GM12875 (cell line): Measurements from ENCODE around the gene FBLN2.

Experiments used
- H3K4me3 ChIP-seq: one replicate; pipeline ENCODE4 v1.5.1; 2011; ENCODE audit warnings: low read depth, low read length, control low read depth
- TF ChIP-seq, protein P1 (sequence below): IDR thresholded peaks from 2 replicates; pipeline ENCODE4 v1.5.1; 2011; ENCODE audit warnings: low read depth, mild to moderate bottlenecking, control low read depth, inconsistent platforms, low read length, moderate library complexity, borderline replicate concordance; ENCODE audit not compliant: insufficient read depth

FBLN2 gene

DNA sequence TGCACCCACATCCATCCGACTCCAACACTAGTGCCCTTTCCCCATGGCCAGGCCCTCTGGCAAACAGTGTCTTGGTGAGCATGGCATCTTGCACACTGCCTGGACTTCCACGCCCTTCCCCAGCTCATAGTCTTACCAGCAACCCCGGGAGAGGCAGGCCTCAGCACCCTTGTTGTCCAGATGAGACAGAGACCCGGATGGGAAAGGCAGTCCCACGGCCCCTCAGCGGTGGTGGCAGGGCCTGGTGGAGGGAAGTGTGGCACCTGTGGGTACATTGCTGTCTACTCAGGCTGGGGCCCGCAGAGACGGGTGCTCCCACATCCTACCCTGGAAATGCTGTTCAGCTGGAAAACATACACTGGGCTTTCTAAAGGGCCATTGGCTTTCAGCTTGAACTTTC is 40.4 kb upstream of the FBLN2 start:
- TF ChIP-seq, protein P1, sequence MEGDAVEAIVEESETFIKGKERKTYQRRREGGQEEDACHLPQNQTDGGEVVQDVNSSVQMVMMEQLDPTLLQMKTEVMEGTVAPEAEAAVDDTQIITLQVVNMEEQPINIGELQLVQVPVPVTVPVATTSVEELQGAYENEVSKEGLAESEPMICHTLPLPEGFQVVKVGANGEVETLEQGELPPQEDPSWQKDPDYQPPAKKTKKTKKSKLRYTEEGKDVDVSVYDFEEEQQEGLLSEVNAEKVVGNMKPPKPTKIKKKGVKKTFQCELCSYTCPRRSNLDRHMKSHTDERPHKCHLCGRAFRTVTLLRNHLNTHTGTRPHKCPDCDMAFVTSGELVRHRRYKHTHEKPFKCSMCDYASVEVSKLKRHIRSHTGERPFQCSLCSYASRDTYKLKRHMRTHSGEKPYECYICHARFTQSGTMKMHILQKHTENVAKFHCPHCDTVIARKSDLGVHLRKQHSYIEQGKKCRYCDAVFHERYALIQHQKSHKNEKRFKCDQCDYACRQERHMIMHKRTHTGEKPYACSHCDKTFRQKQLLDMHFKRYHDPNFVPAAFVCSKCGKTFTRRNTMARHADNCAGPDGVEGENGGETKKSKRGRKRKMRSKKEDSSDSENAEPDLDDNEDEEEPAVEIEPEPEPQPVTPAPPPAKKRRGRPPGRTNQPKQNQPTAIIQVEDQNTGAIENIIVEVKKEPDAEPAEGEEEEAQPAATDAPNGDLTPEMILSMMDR: no peak
- H3K4me3 ChIP-seq: no peak overlapping the region

DNA sequence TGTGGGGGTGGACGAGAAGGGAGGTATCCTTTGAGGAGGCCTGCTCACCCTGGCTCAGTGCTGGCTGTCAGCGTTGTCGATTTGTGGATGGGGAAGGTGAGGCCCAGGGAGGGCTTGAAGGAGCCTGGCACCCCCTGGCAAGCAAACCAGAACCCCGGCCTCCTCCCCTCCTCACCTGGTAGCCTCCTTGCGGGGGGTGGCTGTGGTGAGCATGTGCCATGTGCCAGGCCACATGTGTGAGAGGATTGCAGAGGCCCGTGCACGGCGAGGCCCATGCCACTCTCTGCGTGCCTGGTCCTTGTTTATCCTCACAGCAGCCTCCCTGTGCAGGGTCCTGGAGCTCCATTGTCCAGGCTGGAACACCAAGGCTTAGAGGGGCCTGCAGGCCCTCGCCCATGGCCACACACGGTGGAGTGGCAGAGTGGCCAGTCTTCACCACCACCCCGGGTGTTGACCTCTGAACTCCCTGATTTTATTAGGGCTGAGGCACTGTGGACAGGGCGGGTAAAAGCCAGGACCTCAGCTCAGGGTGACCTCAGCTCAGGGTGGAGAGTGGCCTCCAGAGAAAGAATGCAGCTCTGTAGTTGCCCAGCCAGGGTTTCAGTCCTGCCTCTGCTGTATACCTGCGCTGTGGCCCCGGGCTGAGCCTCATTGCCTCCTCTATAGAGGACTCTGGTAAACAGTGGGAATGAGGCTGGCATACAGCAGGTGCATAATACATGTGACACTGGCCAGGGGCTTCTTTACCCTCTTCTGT is 39.7 kb upstream of the FBLN2 start:
- TF ChIP-seq, protein P1: no peak
- no peak overlapping the region for H3K4me3 ChIP-seq

DNA sequence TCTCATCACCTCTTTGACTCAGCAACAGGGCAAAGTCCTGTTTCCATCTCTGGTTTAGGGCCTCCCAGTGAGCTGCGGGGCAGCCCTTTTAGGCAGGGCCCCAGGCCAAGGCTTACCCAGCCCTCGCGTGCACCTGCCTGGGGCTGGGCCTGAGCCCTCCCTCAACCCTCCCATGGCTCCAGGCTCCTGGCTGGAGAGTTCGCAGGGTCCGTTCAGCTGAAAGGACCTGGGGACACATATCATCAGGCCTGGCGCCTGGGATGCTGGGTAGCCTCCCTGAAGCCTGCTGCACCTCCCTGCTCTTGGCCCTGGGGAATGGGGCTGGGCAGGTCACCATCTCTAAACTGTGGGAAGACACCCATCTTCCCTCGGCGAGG is 39.1 kb upstream of the FBLN2 start:
- TF ChIP-seq, protein P1: no peak
- H3K4me3 ChIP-seq: no peak overlapping the region

DNA sequence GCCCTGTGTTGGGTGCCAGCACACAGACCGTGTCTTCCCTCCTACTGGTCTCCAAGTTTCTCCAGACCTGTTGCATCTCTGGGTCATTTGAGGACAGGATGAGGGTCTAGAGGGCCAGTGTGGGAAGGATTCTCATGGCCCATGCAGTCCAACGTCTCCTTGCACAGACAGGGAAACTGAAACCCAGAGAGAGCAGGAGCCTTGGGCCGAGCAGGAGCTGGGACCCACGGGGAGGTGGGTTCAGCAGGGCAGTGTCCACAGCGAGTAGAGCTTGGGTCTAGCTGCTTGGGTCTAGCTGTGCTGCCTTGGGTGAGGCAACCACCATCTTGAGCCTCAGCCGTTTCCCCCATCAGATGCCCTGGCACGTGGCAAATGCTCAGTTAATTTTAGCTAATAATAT is 36.5 kb upstream of the FBLN2 start:
- TF ChIP-seq, protein P1: no peak
- H3K4me3 ChIP-seq: no peak overlapping the region

DNA sequence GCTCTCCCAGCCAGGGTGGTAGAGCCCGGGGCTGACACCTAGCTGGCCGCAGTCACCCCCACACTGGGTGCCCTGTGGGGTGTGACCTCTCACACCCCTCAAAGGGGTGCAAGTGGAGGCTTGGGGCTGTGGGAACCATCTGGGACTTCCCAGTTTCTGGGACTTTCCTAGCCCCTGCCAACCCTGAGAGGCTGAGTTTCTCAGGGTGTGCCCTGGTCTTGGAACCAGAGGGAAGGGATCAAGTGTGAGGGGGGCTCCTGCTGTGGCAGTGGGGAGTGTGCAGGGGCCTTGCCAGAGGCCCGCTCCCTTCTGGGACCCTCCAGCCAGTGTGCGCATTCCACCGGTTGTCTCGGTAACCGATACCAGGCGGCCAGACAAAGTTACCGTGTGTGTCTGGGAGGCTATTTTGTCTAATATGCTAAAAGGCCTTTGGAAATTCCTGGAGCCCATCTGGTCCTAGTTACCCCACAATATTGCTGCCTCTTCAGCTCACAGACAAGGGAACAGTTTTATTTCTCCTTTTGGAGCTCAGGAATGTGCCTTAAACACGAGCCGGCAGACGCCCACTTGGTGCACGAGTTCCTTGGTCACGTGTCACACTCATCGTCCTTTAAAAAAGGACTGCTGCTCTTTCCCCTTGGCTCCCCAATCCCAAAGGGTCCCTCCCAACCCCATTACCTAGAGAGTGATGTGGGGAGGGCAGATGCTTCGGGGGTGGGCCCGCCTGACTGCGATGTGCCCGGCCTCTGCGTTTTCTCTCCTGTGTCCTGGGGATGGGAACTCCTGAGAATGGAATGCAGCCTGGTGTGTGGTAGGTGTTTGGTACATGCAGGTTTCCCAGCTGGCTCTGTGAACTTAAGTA is 35.6 kb upstream of the FBLN2 start:
- TF ChIP-seq, protein P1: no peak
- no peak overlapping the region for H3K4me3 ChIP-seq

DNA sequence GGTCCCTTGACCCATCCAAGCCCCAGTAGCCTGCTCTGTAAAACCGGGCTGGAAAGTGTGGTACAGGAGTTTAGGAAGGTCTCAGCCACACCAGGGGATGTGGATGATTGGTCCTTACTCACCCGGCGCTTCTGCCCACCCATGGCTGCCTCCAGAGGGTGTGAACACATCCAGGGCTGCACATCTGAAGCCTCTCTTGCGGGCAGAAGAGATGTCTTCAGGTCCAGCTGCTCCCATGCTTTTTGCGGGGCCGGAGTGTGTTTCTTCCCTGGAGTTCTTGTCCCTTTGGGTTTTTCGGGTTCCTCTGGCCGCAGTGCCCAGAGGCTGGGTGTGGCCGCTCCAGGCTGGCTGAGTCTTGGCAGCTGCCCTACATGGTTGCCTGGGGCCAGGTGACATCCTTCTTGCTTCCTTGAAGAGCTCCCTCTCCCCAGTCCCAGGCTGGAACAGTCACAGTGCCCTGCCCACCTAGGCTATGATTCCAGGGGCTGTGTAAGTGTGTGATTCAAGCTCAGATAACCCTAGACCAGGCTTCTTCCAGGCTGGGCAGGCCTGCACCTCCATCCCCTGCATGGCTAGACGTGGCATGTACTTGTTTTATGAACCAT is 34.9 kb upstream of the FBLN2 start:
- H3K4me3 ChIP-seq: no peak overlapping the region
- TF ChIP-seq, protein P1: no peak
